Smooth muscle cell of the brain vasculature (primary cell): ENCODE measurements around the gene DPYD.

Experiments used
- DNase-seq: peaks from one replicate; pipeline ENCODE4 v3.0.0-alpha.2; 2012; ENCODE audit warnings: low read depth, low spot score

Gene DPYD

GRCh38 chr1:97207868-97208267 lies 713.0 kb downstream of the DPYD start:
- DNase-seq, result no peak

DNA sequence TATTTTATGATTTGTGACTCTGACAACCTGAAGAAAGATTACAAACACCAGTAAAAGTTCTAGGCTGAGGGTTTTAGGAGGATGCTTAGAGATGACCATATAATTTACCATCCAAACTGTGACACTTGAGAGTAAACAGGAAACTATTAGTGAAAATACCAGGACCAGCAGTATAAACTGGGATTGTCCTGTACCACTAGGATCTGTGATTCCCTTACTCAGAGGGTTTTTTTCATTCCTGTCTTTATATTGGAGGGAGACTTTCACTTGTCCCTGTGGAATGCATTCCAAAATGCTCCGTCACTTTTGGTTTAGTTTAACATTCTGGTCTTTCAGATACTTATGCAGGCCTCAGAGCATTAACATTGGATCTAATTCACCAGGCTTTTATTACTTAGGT lies 716.4 kb downstream of the DPYD start:
- DNase-seq, result no peak

DNA sequence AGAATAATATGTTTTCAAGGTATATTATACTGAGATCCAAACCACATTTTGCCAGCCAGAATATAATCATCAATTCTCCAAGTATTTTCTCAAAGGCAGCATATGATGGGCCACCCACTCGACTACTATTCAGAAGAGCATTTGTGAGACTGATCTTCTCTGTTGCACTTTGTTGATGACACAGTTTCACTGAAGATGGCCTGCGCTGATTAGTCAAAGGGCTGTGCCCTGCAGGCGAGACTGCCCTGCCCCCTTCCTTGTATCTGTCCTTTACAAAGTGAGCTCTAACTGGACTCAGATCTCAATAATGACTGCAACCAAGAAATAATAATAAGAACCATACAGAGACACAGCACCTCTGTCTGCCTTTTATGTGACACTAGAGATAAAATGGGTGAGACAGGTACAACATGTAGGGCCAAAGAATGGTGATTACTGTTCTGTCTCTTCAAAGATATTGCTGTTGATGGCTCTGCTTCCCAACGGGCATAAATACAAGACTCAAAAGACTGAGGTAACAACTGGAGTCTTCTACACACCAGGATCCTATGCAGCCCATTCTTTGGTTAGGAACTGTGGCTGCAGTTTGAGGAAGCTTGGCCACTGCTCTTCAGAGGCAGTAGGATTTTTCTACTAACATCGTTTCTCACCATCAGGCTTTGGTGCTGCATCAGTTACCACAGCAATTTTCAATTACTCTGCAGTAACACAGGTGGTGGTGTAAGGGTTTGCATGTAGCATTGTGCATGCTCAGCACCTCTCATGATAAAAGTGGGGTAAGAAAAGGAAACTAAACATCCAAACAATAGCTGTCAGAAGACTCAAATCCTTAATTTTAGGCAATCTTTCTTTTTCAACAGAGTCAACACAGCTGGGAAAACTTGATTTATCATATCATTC lies 718.1 kb downstream of the DPYD start:
- DNase-seq, result no peak

DNA sequence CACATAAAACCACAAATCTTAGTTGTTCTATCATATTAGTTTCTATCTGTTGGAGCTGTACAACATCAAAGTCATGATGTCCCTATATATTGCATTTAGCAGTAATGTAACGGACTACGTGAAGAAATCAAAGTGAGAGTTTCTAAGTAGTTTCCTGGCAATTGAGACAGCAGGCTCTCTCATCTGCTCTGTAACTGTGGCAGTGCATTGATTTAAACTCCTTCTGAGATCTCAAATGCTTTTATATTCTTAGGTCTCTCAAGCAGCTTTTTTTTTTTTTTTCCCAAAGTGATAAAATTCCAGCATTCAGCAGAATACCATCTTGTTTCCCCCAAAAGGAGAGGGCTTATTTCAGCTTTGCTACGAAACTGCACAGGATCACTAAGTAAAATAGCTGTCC lies 719.2 kb downstream of the DPYD start:
- DNase-seq, result no peak

DNA sequence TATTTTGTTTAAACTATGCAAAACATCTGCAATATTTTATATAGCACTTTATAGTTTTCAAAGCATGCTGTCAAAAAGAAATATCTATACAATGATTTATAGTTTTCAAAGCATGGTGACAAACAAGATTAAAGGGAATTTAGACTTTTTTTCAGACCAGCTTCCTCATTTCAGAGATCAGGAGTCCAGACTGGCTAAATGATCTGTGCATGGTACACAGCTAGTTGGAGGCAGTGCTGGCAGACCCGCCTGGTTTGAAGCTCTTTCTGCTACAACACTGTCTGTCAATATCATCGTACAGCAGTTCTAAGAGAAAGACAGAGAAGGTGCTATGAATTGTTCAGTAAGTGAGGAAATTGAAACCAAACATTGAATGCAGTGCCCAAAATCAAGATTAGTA lies 720.2 kb downstream of the DPYD start:
- no peak for DNase-seq

GRCh38 chr1:97196825-97197516 lies 723.9 kb downstream of the DPYD start:
- no peak for DNase-seq

GRCh38 chr1:97192872-97193572 lies 727.8 kb downstream of the DPYD start:
- peak; percentile 79 for DNase-seq

DNA sequence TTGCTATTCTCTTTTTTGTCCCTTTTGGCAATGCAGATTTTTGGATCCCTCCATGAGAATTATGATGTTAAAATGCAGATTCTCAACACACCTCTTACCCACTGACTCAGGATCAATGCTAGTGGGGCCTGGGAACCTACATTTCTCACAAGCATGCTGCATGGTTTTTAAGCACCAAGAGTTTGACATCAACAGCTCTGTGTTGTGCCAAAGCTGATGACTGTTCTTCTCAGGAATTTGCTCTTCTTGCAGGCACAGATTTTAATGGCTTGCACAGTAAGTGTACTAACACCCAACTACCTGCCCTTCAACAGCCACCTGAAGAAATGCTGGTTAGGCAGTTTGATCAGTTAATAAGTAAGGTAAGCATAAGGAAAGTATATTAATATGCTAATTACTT lies 730.5 kb downstream of the DPYD start:
- no peak for DNase-seq

DNA sequence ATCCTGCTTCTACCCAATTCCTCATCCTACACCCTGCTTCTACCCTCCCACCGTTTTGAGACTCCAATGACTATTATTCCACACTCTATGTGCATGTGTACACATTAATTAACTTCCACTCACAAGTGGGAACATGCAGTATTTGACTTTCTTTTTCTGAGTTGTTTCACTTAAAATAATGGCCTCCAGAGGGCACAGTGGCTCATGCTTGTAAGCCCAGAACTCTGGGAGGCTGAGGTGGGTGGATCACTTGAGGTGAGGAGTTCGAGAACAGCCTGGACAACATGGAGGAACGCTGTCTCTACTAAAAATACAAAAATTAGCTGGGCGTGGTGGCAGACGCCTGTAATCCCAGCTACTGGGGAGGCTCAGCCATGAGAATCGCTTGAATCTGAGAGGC lies 734.5 kb downstream of the DPYD start:
- DNase-seq, result no peak

DNA sequence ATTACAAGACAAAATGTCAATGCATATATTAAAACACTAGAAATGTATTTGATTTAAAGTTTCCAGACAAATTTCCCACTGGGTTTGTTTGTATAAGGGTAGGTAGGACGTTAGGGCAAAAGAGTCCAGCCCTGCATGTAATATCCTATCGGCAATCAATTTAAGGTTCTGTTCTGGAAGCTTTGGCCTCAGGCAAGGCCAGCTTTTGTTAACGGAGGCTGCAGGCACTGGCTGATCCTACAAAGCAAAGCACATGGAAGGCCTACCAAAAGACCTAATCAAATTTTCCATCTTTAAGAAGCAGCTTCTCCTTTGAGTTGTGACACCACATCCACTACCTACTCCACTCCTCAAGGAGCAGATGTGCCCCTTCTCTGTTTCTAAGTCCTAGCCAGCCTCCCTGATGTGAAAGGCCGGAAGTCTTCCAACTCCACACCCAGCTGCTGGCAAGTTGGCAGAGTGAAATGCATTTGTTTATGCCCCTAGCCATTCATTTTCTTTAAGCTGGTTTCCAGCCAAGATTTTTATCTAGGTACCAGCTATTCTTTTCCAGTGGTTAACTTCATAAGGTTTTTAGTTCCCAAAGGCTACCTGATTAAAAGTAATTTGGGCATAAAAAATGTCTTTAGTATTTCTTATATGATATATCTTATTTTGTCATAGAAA lies 746.7 kb downstream of the DPYD start:
- DNase-seq, result no peak

GRCh38 chr1:97170300-97170699 lies 750.5 kb downstream of the DPYD start:
- DNase-seq, result no peak

DNA sequence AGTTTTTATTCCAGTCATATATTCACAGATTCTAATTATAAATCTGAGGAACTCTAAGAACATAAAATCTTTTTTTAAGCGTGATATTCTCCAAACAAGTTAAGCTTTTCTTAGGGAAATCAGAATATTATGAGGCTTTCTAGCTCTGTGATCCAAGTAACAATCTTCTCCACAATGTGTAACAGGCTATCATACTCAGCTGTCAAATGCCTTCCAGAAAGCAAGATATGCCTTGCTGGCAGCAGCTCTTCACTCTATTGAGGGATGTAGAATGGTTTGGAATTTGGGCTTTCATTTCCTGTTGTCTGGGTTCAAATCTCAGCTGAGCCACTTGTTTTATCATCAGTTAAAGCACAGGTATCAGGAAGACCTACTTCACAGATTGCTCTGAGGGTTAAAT lies 752.8 kb downstream of the DPYD start:
- no peak for DNase-seq

GRCh38 chr1:97167246-97167645 lies 753.6 kb downstream of the DPYD start:
- no peak for DNase-seq

GRCh38 chr1:97166626-97167025 lies 754.2 kb downstream of the DPYD start:
- no peak for DNase-seq

GRCh38 chr1:97164276-97164639 lies 756.6 kb downstream of the DPYD start:
- DNase-seq, result no peak

DNA sequence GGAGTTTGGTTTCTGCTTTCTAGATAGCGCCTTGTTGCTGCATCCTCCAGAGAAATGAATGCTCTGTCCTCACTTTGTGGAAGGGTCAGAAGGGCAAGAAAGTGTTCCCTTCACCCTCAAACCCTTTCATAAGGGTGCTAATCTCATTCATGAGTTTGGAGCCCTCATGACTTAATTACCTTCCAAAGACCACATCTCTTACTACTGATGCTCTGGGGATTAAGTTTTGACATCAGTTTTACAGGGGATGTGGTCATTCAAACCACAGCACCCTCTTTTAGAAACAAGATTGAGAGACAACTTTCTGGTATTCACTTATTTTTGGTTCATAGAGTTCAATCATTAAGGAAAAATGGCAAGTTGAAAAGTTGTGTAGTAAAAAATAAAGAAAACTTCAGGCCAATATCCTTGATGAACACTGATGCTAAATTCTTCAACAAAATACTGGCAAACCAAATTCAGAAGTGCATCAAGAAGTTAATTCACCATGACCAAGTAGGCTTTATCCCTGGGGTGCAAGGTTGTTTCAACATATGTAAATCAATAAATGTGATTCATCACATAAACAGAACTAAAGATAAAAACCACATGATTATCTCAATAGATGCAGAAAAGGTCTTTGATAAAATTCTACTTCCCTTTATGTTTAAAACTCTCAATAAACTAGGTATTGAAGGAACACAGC lies 757.1 kb downstream of the DPYD start:
- DNase-seq, result no peak

DNA sequence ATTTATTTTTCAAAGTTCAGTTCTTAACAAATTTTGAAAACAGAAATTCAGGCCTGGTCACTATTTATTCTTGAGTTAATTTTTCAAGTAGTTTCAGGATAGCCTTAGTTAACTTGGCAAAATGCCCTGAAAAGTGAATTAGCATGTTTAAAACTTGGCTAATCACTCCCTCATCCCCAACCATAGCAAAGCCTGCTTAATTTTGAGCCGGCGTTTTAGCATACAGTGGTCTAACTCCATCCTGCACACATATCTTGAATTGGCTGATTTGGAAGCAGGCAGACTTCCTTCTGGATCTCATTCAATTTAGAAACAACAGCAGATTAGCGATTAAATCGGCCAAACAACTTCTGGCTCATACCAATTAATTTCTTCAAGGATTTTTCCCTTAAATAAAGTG lies 760.0 kb downstream of the DPYD start:
- DNase-seq, result no peak

GRCh38 chr1:97159342-97159741 lies 761.5 kb downstream of the DPYD start:
- DNase-seq, result no peak

GRCh38 chr1:97158691-97159096 lies 762.1 kb downstream of the DPYD start:
- no peak for DNase-seq

- DNase-seq, result no peak
These were observed 762.8 kb downstream of the DPYD start for GRCh38 chr1:97157991-97158390.

- no peak for DNase-seq
These were observed 769.2 kb downstream of the DPYD start for GRCh38 chr1:97151651-97152050.
